ENCODE results near the gene FGF11. TPM values are rescaled to one million over a fixed set of nuclear protein-coding genes. Genes with fewer than 3 reads are reported as not detected.

FGF11 gene
- total and polyA plus RNA-seq, 2 of the 13 experiments (the other 11 are each of a cell fraction or from before 2014, with no cell fraction given), result 0.20 to 7.6 TPM

- H3K4me2 ChIP-seq (ENCODE audit: low read depth, low read length), result no peak overlapping the region
- H4K20me1 ChIP-seq (ENCODE audit: insufficient read depth, low read length), result no peaks in the 10 kb centered on the region
- no peak overlapping the region for H3K4me3 ChIP-seq (replicated peaks in 1 of 3; ENCODE audit: insufficient read depth in 1 of 3, low read depth in 2 of 3, low read length in 3 of 3)
- FAIRE-seq (no peak), ATAC-seq (no peak), DNase-seq (ENCODE audit: low spot score) (no peak)
- no peaks in the 10 kb centered on the region for H3K9me3 ChIP-seq (ENCODE audit: low read length)
- in situ Hi-C loops (cut with HindIII; ENCODE audit: extremely low pct_ligation_motif_present, low pct_unique_long_range_greater_than_20kb) (no loop called here), intact Hi-C loops (cut with micrococcal nuclease; ENCODE audit: unreplicated experiment) (no loop called here)
- 85% methylated on average over 6 of the region's 6 CpGs for WGBS (ENCODE audit: low lambda C conversion rate)
- TF ChIP-seq KLF15 (CRISPR knock-in tag; IDR thresholded peaks at IDR 0.05; ENCODE audit: borderline replicate concordance) (no peak), ZNF296 (CRISPR knock-in tag; conservative IDR thresholded peaks at IDR 0.05) (no peak), THRA (CRISPR knock-in tag; IDR thresholded peaks at IDR 0.05; ENCODE audit: borderline replicate concordance) (no peak), ZFP1 (CRISPR knock-in tag; IDR thresholded peaks at IDR 0.05) (no peak)
- peaks cover 10% of the 10 kb centered on the region for H3K4me1 ChIP-seq (ENCODE audit: insufficient read depth, low read length)
- no peak overlapping the region for H3K9ac ChIP-seq (ENCODE audit: insufficient read depth, low read depth, low read length)
- H3K27me3 ChIP-seq (ENCODE audit: control insufficient read depth in 1 of 2, insufficient read depth in 2 of 2, low read length in 2 of 2), result no peaks in the 10 kb centered on the region
- no peaks in the 10 kb centered on the region for H3K79me2 ChIP-seq (ENCODE audit: insufficient read depth, low read length)
- CTCF ChIA-PET (ENCODE audit: low intra/inter-chr PET ratio, low total read pairs), result no interaction called here
- POLR2A ChIA-PET, result no interaction called here
- no TSS peak for BruUV-seq (replicated peaks)
- no peak overlapping the region for H3K27ac ChIP-seq (ENCODE audit: extremely low read length, insufficient read depth, low read length)
- 0 out of 5 replicates have a peak, but pooled peaks cover 0 to 2% of the 10 kb centered on the region in 2 experiments for H3K36me3 ChIP-seq (replicated peaks in 1 of 2; ENCODE audit: control insufficient read depth in 1 of 2, insufficient read depth in 2 of 2, low read length in 2 of 2)
- no peak overlapping the region for H2AFZ ChIP-seq (ENCODE audit: low read length)
Observed at GRCh38 chr17:7409716-7410115, 29.6 kb upstream of the FGF11 start.

- TF ChIP-seq HNRNPL (IDR thresholded peaks at IDR 0.05; ENCODE audit: low read depth, low read length) (0 out of 2 replicates have a peak, but pooled peaks have one; percentile 18), AGO2 (optimal IDR thresholded peaks at IDR 0.05; ENCODE audit: low read depth, low read length) (peak; percentile 67), ZNF207 (IDR thresholded peaks at IDR 0.05; ENCODE audit: borderline replicate concordance) (no peak), STAT5B (CRISPR knock-in tag; IDR thresholded peaks at IDR 0.05) (no peak), ZNF687 (CRISPR knock-in tag; IDR thresholded peaks at IDR 0.05) (0 out of 2 replicates have a peak, but pooled peaks have one; percentile 15)
- intact Hi-C loops (cut with micrococcal nuclease; ENCODE audit: unreplicated experiment), result no loop called here
- POLR2A ChIA-PET, result no interaction called here
- no TSS peak for BruUV-seq (replicated peaks)
- no peaks in the 10 kb centered on the region for H3K9me3 ChIP-seq (ENCODE audit: low read length)
- FAIRE-seq, result no peak
- H3K36me3 ChIP-seq (replicated peaks in 1 of 2; ENCODE audit: control insufficient read depth in 1 of 2, insufficient read depth in 2 of 2, low read length in 2 of 2), result 0 out of 5 replicates have a peak, but pooled peaks cover 0 to 2% of the 10 kb centered on the region in 2 experiments
- 91% methylated on average over 25 of the region's 25 CpGs for WGBS (ENCODE audit: low lambda C conversion rate)
- H3K27ac ChIP-seq (ENCODE audit: extremely low read length, insufficient read depth, low read length), result no peak overlapping the region
- no peak overlapping the region for H2AFZ ChIP-seq (ENCODE audit: low read length)
- H3K4me2 ChIP-seq (ENCODE audit: low read depth, low read length), result no peak overlapping the region
- no peak overlapping the region for H3K4me3 ChIP-seq (replicated peaks in 1 of 3; ENCODE audit: insufficient read depth in 1 of 3, low read depth in 2 of 3, low read length in 3 of 3)
- H3K4me1 ChIP-seq (ENCODE audit: insufficient read depth, low read length), result peaks cover 3% of the 10 kb centered on the region
- no peak for ATAC-seq
- in situ Hi-C loops (cut with HindIII; ENCODE audit: extremely low pct_ligation_motif_present, low pct_unique_long_range_greater_than_20kb), result no loop called here
- CTCF ChIA-PET (ENCODE audit: low intra/inter-chr PET ratio, low total read pairs), result no interaction called here
- no peaks in the 10 kb centered on the region for H3K79me2 ChIP-seq (ENCODE audit: insufficient read depth, low read length)
- no peak overlapping the region for H3K9ac ChIP-seq (ENCODE audit: insufficient read depth, low read depth, low read length)
- DNase-seq (ENCODE audit: low spot score), result no peak
- H3K27me3 ChIP-seq (ENCODE audit: control insufficient read depth in 1 of 2, insufficient read depth in 2 of 2, low read length in 2 of 2), result no peaks in the 10 kb centered on the region
- no peaks in the 10 kb centered on the region for H4K20me1 ChIP-seq (ENCODE audit: insufficient read depth, low read length)
Observed at GRCh38 chr17:7410634-7411426, 28.5 kb upstream of the FGF11 start.

Measured in HepG2 (cell line).